HG02610 (cell line): ENCODE results near the gene CFAP99.
"Not testable (repeated sequence)": the region's sequence is repeated elsewhere in the genome, so short reads cannot be mapped to it uniquely, and the experiment has no call there.

Experiments used
- ATAC-seq: cut with Tn5 transposase; IDR thresholded peaks from one replicate; pipeline ENCODE4 v1.9.1; 2021; ENCODE audit warnings: mild to moderate bottlenecking, moderate library complexity; ENCODE audit not compliant: unreplicated experiment

CFAP99 gene

DNA sequence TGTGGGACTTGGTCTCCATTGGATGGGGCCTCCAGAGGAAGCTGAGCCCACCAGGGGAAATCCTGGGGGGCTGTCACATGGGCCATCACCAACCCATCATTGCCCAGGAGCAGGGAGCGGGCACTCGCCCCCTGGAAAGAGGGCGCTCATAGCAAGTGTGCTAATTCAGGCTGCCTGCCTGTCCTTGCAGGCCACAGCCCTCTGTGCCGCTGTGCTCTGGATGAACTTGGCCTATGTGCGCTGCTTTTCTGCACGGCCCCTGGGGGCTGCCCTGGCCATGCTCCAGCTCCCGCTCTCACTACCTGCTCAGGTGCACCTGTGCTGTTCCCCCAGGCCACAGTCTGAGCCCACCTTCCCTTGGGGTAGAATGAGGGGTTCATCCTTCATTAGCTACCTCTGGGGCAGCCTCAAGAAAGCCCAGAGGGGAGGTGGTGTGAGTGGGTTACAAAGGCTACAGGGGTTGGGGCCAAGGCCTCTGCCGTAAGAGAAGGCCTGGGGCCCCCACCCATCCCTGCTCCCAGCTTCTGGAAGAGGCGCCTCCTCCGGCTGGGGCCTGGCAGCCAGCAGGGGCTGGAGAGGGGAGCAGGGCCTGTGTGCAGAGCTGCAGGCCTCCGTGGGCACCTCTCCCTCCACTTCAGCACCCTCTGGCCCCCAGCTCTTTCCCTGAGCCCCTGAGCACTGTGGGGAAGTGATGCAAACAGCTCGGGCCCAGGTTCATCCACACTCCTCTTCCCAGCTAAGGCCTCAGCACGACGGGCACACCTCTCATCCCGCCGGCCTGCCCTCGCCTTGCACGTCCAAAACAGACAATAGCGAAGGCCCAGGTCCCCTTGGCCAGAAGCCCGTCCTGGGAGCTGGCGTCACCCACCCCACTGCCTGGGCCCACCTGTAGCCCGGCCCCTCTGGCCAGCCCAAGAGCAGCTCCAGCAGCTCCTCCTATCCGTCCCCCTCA, 8.9 kb downstream of the CFAP99 start:
- ATAC-seq = no peak

DNA sequence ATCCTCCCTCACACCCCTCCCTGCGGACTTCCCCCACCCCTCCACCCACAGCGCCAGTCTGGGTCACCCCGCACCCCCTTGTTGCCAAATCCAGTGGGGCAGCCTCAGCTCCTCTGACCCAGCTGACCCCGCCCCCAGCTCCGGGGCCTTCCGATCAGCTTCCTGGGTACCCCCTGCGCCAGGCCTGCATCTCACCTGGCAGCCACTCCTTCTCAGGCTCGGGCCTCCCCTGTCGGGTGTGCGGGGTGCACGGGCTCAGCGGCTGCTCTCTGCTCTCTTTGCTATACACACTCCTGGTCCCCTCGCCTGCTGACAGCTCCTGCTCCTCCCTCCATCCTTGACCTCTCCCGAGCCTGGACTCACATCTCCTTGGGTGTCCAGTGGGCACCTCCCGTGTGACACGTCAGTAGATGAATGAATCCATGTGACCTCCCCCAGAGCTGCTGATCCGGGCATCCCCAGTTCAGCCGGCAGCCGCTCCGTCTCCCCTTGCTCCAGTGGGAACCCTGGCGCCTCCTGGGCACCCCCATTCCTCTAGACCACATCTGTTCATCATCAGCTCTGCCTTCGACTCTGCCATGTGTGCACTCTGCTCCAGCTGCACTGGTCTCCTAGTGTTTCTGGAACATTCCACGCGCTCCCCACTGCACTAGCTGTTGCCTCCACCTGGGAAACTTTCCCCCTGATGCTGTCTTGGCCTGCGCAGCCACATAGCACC, 9.9 kb downstream of the CFAP99 start:
- no peak for ATAC-seq

- ATAC-seq = not testable (repeated sequence)
These were observed 11.4 kb downstream of the CFAP99 start for GRCh38 chr4:2429945-2430757.

DNA sequence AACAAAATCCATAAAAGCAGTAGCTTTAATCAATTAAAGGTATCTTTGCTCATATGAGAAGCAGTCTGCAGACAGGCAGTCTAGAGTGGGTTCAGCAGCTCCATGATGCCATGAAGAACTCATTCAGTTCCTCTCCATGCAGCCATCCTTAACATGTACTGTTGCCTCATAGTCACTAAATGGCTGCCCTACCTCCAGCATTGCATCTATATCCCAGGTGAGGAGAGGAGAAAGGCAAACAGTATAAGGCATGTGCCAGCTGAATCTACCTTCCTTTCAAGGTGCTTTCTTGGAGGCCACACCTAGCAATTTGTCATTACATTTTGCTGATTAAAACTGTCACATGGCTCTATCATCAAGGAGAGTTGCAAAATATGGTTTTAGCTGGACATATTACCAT, 13.2 kb downstream of the CFAP99 start:
- no peak for ATAC-seq

- ATAC-seq = no peak
These were observed 14.3 kb downstream of the CFAP99 start for GRCh38 chr4:2432991-2433530.

DNA sequence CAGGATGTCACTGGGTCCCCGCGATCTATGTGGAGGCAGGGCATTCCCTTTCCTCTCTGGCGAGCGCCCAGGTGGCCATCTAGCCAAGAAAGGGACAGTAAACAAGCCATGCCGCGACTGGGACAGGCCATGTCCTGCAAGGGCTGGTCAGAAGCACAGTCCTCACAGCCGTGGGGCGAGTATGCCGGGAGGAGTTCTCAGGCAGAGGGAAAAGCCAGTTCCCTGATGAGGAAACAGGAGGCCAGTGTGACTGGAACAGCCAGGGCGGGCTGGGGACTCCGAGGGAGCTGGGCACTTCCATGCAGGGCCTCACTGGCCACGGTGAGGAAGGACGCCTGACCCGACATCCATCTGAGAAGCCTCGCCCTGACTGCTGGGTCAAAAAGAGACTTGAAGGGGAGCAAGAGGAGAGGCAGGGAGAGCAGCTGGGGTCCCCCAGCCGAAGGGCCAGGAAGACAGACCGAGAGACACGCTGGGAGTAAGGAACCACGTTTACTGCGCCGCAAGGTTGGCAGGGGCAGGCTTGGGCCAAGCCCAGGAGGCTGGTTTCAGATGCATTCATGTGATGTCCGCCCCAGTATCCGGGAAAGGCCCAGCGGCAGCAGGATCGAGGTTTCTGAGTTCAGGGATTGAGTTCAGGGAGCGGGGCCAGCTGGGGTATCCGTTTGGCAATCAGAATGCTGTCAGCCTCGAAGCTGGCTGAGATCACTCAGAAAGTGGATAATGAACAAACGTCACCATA, 15.0 kb downstream of the CFAP99 start:
- ATAC-seq = no peak

- no peak for ATAC-seq
These were observed 15.7 kb downstream of the CFAP99 start for GRCh38 chr4:2434420-2434819.

GRCh38 chr4:2436301-2436700, 17.5 kb downstream of the CFAP99 start:
- ATAC-seq = no peak

- ATAC-seq = no peak
These were observed 18.2 kb downstream of the CFAP99 start for GRCh38 chr4:2436761-2437474.

- ATAC-seq = no peak
These were observed 18.9 kb downstream of the CFAP99 start for GRCh38 chr4:2437475-2438215.

- no peak for ATAC-seq
These were observed 20.3 kb downstream of the CFAP99 start for GRCh38 chr4:2438822-2439718.

GRCh38 chr4:2441393-2442174, 22.8 kb downstream of the CFAP99 start:
- peak; percentile 66 for ATAC-seq

DNA sequence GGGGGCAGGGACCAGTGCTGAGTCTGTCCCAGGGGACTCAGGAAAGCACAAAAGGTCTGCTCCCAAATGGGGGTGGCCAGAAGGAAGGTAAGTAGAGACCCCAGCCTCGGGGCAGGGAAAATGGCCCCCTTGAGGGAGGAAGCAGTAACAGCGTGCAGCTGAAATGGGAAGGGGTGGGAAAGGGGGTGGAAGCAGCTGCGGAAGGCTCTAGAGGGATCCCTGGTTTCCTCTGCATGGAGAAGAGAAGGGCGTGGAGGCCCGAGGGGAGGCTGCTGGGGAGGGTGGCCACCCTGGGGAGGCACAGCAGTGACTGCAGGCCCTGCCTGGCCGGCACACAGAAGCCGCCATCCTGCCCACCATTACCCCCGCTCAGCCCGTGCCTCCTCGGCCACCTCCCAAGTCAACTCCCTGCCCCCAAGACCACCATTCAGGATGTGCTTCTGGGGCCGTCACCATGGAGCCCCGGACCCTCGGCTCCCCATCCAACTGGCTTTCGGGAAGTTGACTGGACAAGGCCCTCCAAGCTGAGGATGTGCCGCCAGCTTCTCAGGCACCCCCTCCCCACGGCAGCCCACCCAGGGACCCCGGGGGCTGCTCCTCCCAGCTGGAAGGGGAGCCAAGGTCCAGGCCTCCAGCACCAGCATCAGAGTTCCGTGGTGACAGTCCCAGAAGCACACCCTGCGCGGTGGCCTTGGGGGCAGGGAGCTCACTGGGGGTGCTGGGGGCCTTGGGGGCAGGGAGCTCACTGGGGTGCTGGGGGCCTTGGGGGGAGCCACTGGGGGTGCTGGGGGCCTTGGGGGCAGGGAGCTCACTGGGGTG, 23.6 kb downstream of the CFAP99 start:
- ATAC-seq = no peak

DNA sequence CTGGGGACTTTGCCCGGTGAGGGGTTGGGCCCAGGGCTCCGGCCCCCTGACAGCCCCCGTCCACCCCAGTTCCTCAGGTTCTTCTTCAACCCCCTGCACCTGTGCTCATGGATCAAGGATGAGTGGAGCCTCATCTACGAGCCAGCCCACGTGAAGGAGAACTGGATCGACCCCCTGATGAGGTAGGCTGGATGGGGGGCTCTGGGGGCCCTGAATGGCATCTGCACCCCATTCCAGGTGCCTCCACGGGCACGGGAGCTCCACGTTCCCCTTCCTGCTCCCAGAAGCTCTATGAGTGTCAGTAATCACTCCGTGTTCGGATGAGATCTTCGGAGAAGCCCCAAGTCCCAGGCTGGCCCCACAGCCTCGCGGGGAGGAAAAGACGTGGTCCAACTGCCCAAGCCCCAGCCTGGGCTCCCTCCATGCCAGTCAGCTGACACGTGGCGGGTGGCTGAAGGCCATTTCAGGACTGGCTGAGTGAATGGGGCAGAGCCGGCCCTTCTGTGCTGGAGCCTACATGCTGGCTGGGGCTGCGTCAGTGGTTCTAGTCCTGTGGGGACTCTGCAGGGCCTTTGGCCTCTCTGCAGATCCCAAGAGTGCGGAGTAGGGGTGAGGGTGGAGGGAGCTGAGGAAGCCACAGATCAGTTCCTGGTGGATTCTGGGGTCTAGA, 24.4 kb downstream of the CFAP99 start:
- ATAC-seq = no peak

DNA sequence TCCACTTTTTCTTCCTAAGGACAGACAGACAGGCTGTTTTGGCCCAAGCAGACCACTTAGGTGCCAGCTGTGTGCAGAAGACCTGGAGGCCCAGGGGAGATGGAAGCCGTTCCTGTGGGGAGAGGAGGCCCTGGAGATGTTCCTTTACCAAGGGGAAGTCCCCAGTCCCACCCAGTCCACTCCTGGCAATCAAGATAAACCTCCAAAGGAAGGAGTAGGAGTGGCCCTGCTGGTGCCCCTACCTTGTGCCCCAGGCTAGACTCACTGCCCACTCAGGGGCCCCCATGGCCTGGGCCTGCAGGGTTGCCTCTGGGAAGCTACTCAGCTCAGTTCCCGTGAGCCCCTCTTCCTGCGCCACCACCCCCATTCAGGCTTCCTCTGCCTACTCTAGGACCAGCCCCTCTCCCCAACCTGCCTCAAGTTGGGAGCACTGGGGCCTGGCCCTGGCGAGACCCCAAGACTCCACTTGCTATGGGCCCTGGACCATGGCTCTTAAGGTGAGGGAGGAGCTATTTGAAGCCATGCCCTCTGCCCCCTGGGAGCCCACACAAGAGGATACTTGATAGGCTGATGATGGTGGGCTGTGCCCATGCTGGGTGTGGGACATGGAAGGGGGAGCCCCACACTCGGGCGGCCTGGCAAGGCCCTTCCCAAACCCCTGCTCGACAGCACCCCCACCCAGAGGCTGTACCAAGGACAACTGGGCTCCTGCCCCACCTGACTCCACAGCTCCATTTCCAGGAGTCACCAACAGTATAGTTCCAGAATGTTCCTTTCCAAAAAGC, 25.4 kb downstream of the CFAP99 start:
- no peak for ATAC-seq
